ENCODE results near the gene PRSS2. TPM values are rescaled to one million over a fixed set of nuclear protein-coding genes. Genes with fewer than 3 reads are reported as not detected.

PRSS2 gene
- total RNA-seq, 1 donor from 2014 or later = not detected

DNA sequence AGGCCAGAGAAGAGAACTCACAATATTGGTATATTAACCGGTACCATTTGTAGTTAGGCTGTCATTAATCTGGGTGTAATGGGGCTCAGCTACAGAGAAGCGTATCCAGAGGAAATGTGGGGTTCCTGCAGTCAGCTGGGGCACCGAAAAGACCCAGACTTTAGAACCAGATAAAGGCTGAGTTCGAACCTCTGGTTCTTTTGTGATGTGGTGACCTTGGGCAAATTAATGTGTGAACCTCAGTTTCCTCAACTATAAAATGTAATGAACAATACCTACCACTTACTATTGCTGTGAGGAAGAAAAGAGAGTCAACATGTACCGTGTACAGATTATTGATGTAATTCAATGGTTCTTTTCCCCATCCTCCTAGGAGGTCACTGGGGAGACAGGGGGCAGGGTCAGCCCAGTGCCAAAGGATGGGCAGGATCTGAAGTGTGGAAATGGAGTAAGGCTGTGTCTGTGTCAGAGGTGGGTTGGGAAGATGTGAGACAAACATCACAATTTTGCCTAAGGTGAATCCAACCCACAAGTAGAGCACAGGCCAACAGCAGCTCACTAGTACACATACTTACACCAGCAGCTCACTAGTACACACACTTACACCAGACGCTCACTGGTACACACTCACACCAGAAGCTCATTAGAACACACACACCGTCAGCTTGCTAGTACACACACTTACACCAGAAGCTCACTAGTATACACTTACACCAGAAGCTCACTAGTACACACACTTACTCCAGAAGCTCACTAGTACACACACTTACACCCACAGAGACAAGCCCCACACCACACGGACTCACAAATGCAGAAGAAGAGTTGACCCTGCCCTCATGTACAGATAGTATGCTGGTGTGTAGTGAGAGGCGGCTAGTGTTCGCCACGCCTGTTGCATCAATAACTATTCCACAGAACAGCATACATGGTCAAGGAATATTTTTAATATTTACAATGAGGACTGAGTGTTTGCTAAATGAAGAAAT, 28.0 kb downstream of the PRSS2 start:
- intact Hi-C loops (cut with DNase I) = no loop called here
- peak overlapping the region; percentile 76 for H3K27ac ChIP-seq

DNA sequence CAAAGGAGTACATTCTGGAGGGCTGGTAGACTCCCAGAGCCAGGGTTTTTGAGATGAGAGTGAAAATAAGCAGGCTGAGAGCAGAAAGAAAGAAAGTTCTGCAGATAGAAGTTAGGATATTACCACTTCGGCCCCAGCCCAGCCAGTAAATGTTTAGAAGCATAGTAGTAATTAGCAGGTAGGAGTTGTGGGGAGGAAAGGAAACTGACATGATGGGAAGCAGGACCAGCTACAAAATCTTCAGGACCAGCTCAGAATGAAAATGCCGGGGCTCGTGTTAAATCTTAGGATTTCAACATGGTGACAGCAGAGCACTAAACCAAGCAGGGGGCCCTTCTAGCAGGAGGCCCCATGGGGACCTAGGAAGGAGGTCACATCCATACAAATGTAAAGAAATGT, 28.7 kb downstream of the PRSS2 start:
- ATAC-seq (no peak), DNase-seq (no peak)
- no peaks in the 10 kb centered on the region for H3K9me3 ChIP-seq
- peaks cover 16% of the 10 kb centered on the region for H3K4me1 ChIP-seq
- intact Hi-C loops (cut with DNase I) = no loop called here
- H3K36me3 ChIP-seq = no peaks in the 10 kb centered on the region
- TF ChIP-seq, protein P1, sequence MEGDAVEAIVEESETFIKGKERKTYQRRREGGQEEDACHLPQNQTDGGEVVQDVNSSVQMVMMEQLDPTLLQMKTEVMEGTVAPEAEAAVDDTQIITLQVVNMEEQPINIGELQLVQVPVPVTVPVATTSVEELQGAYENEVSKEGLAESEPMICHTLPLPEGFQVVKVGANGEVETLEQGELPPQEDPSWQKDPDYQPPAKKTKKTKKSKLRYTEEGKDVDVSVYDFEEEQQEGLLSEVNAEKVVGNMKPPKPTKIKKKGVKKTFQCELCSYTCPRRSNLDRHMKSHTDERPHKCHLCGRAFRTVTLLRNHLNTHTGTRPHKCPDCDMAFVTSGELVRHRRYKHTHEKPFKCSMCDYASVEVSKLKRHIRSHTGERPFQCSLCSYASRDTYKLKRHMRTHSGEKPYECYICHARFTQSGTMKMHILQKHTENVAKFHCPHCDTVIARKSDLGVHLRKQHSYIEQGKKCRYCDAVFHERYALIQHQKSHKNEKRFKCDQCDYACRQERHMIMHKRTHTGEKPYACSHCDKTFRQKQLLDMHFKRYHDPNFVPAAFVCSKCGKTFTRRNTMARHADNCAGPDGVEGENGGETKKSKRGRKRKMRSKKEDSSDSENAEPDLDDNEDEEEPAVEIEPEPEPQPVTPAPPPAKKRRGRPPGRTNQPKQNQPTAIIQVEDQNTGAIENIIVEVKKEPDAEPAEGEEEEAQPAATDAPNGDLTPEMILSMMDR (IDR thresholded peaks at IDR 0.05) = no peak
- peak overlapping the region; percentile 44 for H3K4me3 ChIP-seq
- H3K27ac ChIP-seq = no peak overlapping the region
- peaks cover 34% of the 10 kb centered on the region for H3K27me3 ChIP-seq (ENCODE audit: low read depth)

More for the DNA sequence above, 28.0 kb downstream of the PRSS2 start:
- H3K4me1 ChIP-seq = peaks cover 16% of the 10 kb centered on the region
- H3K9me3 ChIP-seq = no peaks in the 10 kb centered on the region
- ATAC-seq (no peak), DNase-seq (no peak)
- H3K36me3 ChIP-seq = no peaks in the 10 kb centered on the region
- peaks cover 34% of the 10 kb centered on the region for H3K27me3 ChIP-seq (ENCODE audit: low read depth)
- peak overlapping the region; percentile 44 for H3K4me3 ChIP-seq
- TF ChIP-seq, protein P1 (IDR thresholded peaks at IDR 0.05) = no peak

DNA sequence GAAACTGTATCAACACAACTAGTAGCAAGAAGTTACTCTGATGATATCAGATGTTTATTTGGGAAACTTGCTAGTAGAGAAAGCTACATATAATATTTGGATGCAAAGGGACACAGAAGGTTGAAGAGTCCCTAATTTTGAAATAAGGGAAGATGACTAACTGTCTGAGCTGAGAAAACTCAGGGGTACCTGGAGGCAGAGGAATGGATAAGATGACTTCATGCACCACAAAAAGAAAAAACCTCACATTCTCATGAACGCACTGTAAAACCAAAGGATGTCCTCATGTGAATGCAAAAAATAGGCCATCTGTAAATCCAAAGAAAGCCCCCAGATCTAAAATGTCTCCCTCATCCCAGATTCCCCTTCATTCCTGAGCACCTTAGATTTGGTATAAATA, 29.3 kb downstream of the PRSS2 start:
- intact Hi-C loops (cut with DNase I) = no loop called here
- DNase-seq = no peak
- Histone ChIP-seq H3K27me3 (ENCODE audit: low read depth) (peaks cover 30% of the 10 kb centered on the region), H3K27ac (no peak overlapping the region), H3K36me3 (no peaks in the 10 kb centered on the region), H3K4me1 (peaks cover 16% of the 10 kb centered on the region), H3K9me3 (no peaks in the 10 kb centered on the region), H3K4me3 (peak overlapping the region; percentile 44)
- ATAC-seq = no peak
- TF ChIP-seq, protein P1 (IDR thresholded peaks at IDR 0.05) = no peak

DNA sequence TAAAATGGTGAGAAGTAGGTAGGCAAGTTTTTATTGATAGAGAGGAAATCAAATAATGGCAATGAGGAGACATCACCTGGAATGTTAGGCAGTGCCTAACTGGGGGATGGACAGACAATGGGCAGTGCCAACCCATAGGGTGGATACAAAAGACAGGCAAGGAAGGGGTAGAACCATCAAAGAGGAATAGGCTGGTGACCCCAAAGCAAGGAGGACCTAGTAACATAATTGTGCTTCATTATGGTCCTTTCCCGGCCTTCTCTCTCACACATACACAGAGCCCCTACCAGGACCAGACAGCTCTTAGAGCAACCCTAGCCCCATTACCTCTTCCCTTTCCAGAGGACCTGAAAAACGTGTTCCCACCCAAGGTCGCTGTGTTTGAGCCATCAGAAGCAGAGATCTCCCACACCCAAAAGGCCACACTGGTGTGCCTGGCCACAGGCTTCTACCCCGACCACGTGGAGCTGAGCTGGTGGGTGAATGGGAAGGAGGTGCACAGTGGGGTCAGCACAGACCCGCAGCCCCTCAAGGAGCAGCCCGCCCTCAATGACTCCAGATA, 30.0 kb downstream of the PRSS2 start:
- intact Hi-C loops (cut with DNase I) = no loop called here
- Histone ChIP-seq H3K9me3 (no peaks in the 10 kb centered on the region), H3K36me3 (no peaks in the 10 kb centered on the region), H3K27me3 (ENCODE audit: low read depth) (peaks cover 27% of the 10 kb centered on the region), H3K4me3 (no peak overlapping the region), H3K4me1 (peaks cover 16% of the 10 kb centered on the region), H3K27ac (no peak overlapping the region)
- no peak for DNase-seq
- TF ChIP-seq, protein P1 (IDR thresholded peaks at IDR 0.05) = no peak
- ATAC-seq = no peak

DNA sequence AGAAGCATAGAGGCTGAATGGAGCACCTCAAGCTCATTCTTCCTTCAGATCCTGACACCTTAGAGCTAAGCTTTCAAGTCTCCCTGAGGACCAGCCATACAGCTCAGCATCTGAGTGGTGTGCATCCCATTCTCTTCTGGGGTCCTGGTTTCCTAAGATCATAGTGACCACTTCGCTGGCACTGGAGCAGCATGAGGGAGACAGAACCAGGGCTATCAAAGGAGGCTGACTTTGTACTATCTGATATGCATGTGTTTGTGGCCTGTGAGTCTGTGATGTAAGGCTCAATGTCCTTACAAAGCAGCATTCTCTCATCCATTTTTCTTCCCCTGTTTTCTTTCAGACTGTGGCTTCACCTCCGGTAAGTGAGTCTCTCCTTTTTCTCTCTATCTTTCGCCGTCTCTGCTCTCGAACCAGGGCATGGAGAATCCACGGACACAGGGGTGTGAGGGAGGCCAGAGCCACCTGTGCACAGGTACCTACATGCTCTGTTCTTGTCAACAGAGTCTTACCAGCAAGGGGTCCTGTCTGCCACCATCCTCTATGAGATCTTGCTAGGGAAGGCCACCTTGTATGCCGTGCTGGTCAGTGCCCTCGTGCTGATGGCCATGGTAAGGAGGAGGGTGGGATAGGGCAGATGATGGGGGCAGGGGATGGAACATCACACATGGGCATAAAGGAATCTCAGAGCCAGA, 31.0 kb downstream of the PRSS2 start:
- ATAC-seq (no peak), DNase-seq (no peak)
- peaks cover 19% of the 10 kb centered on the region for H3K27me3 ChIP-seq (ENCODE audit: low read depth)
- TF ChIP-seq, protein P1 (IDR thresholded peaks at IDR 0.05) = no peak
- H3K9me3 ChIP-seq = no peaks in the 10 kb centered on the region
- H3K27ac ChIP-seq = no peak overlapping the region
- no peak overlapping the region for H3K4me3 ChIP-seq
- intact Hi-C loops (cut with DNase I) = no loop called here
- peaks cover 11% of the 10 kb centered on the region for H3K4me1 ChIP-seq
- no peaks in the 10 kb centered on the region for H3K36me3 ChIP-seq

Data from lower lobe of right lung (tissue), 2 donors.